Choroid plexus epithelial cell (primary cell): ENCODE measurements around the gene TIAL1.
A peak's percentile ranks its signal among the peaks of the same experiment; 100 is the strongest.

ENCODE experiments used
- DNase-seq: peaks from one replicate; pipeline ENCODE4 v3.0.0-alpha.2; 2010; ENCODE audit warnings: low read depth
- H3K4me3 ChIP-seq: 2 replicates; pipeline ENCODE4 v1.5.1; 2011; ENCODE audit warnings: low read depth, mild to moderate bottlenecking, control low read depth, low read length, moderate library complexity
- TF ChIP-seq, protein P1 (sequence below): conservative IDR thresholded peaks from 2 replicates; pipeline ENCODE4 v1.5.1; 2011; ENCODE audit warnings: low read depth, mild to moderate bottlenecking, control low read depth, inconsistent platforms, low read length, moderate library complexity

TIAL1 gene

DNA sequence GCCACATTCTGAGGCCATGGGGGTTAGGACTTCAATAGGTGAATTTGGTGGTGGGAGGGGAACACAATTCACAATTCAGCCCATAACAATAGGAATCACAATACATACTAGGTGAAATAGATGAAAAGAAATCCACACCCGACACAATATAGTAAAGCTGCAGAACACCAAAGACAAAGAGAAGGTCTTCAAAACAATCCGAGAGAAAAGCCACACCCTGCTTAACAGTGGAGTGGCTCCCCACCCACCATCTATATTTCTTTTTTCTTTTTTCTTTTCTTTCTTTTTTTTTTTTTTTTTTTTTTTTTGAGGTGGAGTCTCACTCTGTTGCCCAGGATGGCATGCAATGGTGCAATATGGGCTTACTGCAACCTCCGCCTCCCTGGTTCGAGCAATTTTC lies 14.7 kb upstream of the TIAL1 start:
- DNase-seq, result no peak
- no peak overlapping the region for H3K4me3 ChIP-seq
- TF ChIP-seq, protein P1, sequence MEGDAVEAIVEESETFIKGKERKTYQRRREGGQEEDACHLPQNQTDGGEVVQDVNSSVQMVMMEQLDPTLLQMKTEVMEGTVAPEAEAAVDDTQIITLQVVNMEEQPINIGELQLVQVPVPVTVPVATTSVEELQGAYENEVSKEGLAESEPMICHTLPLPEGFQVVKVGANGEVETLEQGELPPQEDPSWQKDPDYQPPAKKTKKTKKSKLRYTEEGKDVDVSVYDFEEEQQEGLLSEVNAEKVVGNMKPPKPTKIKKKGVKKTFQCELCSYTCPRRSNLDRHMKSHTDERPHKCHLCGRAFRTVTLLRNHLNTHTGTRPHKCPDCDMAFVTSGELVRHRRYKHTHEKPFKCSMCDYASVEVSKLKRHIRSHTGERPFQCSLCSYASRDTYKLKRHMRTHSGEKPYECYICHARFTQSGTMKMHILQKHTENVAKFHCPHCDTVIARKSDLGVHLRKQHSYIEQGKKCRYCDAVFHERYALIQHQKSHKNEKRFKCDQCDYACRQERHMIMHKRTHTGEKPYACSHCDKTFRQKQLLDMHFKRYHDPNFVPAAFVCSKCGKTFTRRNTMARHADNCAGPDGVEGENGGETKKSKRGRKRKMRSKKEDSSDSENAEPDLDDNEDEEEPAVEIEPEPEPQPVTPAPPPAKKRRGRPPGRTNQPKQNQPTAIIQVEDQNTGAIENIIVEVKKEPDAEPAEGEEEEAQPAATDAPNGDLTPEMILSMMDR, result no peak

DNA sequence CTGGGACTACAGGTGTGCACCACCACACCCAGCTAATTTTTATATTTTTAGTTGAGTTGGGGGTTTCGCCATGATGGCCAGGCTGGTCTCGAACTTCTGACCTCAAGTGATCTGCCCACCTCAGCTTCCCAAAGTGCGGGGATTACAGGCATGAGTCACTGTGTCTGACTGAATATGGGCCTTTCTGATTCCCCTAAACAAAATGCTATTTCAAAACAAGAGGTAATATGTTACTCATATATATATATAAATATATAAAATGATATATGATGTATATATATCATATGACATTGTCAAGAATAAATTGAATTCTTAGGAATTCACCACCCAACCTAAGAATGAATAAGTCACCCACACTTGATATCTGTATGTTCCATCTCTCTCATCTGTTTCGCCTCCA lies 12.8 kb upstream of the TIAL1 start:
- TF ChIP-seq, protein P1, result no peak
- DNase-seq, result no peak
- H3K4me3 ChIP-seq, result no peak overlapping the region

GRCh38 chr10:119608316-119609155 lies 11.8 kb upstream of the TIAL1 start:
- no peak overlapping the region for H3K4me3 ChIP-seq
- TF ChIP-seq, protein P1, result peak; percentile 84
- DNase-seq, result peak; percentile 55

GRCh38 chr10:119604468-119604867 lies 7.7 kb upstream of the TIAL1 start:
- no peak overlapping the region for H3K4me3 ChIP-seq
- TF ChIP-seq, protein P1, result no peak
- DNase-seq, result no peak

- TF ChIP-seq, protein P1, result peak; percentile 80
- H3K4me3 ChIP-seq, result no peak overlapping the region
- DNase-seq, result peak; percentile 56
Measured at GRCh38 chr10:119602241-119603095, 5.7 kb upstream of the TIAL1 start.

DNA sequence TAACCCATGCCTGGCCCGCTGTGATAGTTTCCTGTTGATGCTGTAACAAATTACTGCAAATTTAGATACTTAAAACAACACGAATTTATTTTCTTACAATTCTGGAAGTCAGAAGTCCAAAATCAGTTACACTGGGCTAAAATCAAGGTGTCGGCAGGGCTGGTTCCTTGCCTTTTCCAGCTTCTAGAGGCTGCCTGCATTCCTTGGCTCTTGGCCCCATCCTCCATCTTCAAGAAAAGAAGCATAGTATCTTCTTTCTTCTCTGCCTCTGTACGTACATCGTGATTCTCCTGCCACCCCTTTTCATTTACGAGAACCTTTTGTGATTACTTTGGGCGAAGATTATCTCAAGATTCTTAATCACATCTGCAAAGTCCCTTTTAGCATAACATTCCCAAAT lies 1.6 kb upstream of the TIAL1 start:
- TF ChIP-seq, protein P1, result no peak
- DNase-seq, result no peak
- no peak overlapping the region for H3K4me3 ChIP-seq
